Gastrocnemius medialis (tissue), 4 donors: Measurements from ENCODE around the gene MST1R. TPM values are rescaled to one million over a fixed set of nuclear protein-coding genes. Genes with fewer than 3 reads are reported as not detected.

Experiments
- ATAC-seq, 2 donors: fragments of 150-250 bp; one replicate each; pipeline ENCODE4 v1.9.1; 2016
- DNase-seq, 2 donors: peaks; one replicate each; pipeline ENCODE4 v3.0.0-alpha.2; 2019
- H3K27ac ChIP-seq, 4 donors: fragments of 200-600 bp; sonication (generic); 1 replicate in 1 of 4; 2 replicates in 3 of 4; pipeline ENCODE4 v1.5.1; 2016 to 2018; ENCODE audit warnings: mild to moderate bottlenecking in 2 of 4, moderate library complexity in 1 of 4
- H3K27me3 ChIP-seq, 3 donors: fragments of 200-600 bp; sonication (generic) in 2 of 3; 1 replicate in 1 of 3; 2 replicates in 2 of 3; pipeline versions ENCODE4 v1.5.1 to v1.6.0; 2016 to 2019; ENCODE audit warnings: mild to moderate bottlenecking in 1 of 3, moderate library complexity in 1 of 3
- H3K36me3 ChIP-seq, 2 donors: fragments of 200-600 bp; sonication (generic) in 1 of 2; one replicate each; pipeline ENCODE4 v1.5.1; 2017 to 2018
- H3K4me1 ChIP-seq, 2 donors: fragments of 200-600 bp; sonication (generic) in 1 of 2; one replicate each; pipeline ENCODE4 v1.5.1; 2016 to 2017; ENCODE audit warnings: mild to moderate bottlenecking in 2 of 2
- H3K4me3 ChIP-seq, 4 donors: fragments of 200-600 bp; sonication (generic) in 3 of 4; 1 replicate in 1 of 4; 2 replicates in 3 of 4; pipeline ENCODE4 v1.5.1; 2016 to 2019; ENCODE audit warnings: mild to moderate bottlenecking in 2 of 4
- H3K9me3 ChIP-seq, 3 donors: fragments of 200-600 bp; sonication (generic) in 2 of 3; 1 replicate in 1 of 3; 2 replicates in 2 of 3; pipeline ENCODE4 v1.5.1; 2016 to 2019
- CTCF ChIP-seq, 5 experiments: fragments of 450-650 bp in 3 of 5; fragments of 200-600 bp in 2 of 5; sonication (generic) in 2 of 5; IDR thresholded peaks in 4 of 5; conservative IDR thresholded peaks in 1 of 5; 1 replicate in 4 of 5; 2 replicates in 1 of 5; pipeline ENCODE4 v1.5.1; 2016 to 2019; ENCODE audit warnings: antibody characterized with exemption in 5 of 5, mild to moderate bottlenecking in 3 of 5, moderate library complexity in 3 of 5
- POLR2A ChIP-seq, 2 donors: fragments of 450-650 bp; IDR thresholded peaks; one replicate each; pipeline ENCODE4 v1.6.1; 2017; ENCODE audit warnings: antibody characterized with exemption in 2 of 2, mild to moderate bottlenecking in 2 of 2, moderate library complexity in 2 of 2
- in situ Hi-C, 4 donors: fragments of 200-750 bp; cut with MboI; loops; one replicate each; pipeline versions ENCODE4 v1.15.0 to v1.8.0; 2017; ENCODE audit warnings: low sequenced_read_pairs in 4 of 4
- intact Hi-C: fragments of 100-400 bp; cut with DNase I; formaldehyde crosslinking; loops from one replicate; pipeline ENCODE4 v1.15.1; 2023; ENCODE audit warnings: low total_unique reads
- total RNA-seq, 4 donors: library from RNA; depleted of rRNA; stranded (reverse); fragments of >200 nt; gene quantifications; one replicate each; pipeline versions ENCODE4 v1.1.0 to v1.2.3, GENCODE V29; 2016

MST1R gene
- total RNA-seq, 4 donors from 2014 or later, result 0.40 to 0.81 (median 0.51) TPM; not detected in 1

- no peak overlapping the region for H3K4me3 ChIP-seq
- no peaks in the 10 kb centered on the region for H3K9me3 ChIP-seq
- DNase-seq (no peak), ATAC-seq (no peak)
- in situ Hi-C loops, result no loop called here
- H3K4me1 ChIP-seq, result peaks cover 8 to 23% of the 10 kb centered on the region in 2 donors
- H3K27me3 ChIP-seq, result no peaks in the 10 kb centered on the region
- intact Hi-C loops, result no loop called here
- TF ChIP-seq POLR2A (IDR thresholded peaks at IDR 0.05), result no peak
- TF ChIP-seq CTCF (IDR thresholded peaks at IDR 0.05 in 4 of 5, conservative IDR thresholded peaks at IDR 0.05 in 1 of 5), result no peak
- no peaks in the 10 kb centered on the region for H3K36me3 ChIP-seq
- no peak overlapping the region for H3K27ac ChIP-seq
These were observed 26.0 kb downstream of the MST1R start for GRCh38 chr3:49877716-49878115.

- TF ChIP-seq POLR2A (IDR thresholded peaks at IDR 0.05) (no peak), CTCF (IDR thresholded peaks at IDR 0.05 in 4 of 5, conservative IDR thresholded peaks at IDR 0.05 in 1 of 5) (no peak)
- intact Hi-C loops (no loop called here), in situ Hi-C loops (no loop called here)
- Histone ChIP-seq H3K9me3 (no peaks in the 10 kb centered on the region), H3K4me3 (no peak overlapping the region), H3K27me3 (peaks cover 0 to 2% (median 0%) of the 10 kb centered on the region in 3 donors), H3K36me3 (no peaks in the 10 kb centered on the region), H3K4me1 (peaks cover 3 to 11% of the 10 kb centered on the region in 2 donors), H3K27ac (no peak overlapping the region)
- no peak for ATAC-seq
- no peak for DNase-seq
These were observed 27.1 kb downstream of the MST1R start for GRCh38 chr3:49876567-49876966.

- in situ Hi-C loops, result no loop called here
These were observed 30.1 kb downstream of the MST1R start for GRCh38 chr3:49873623-49874022.

GRCh38 chr3:49872801-49873281 is 30.8 kb downstream of the MST1R start:
- H3K27me3 ChIP-seq, result peaks cover 26 to 35% (median 33%) of the 10 kb centered on the region in 3 donors
- H3K4me3 ChIP-seq, result no peak overlapping the region
- intact Hi-C loops, result no loop called here
- H3K36me3 ChIP-seq, result no peaks in the 10 kb centered on the region
- in situ Hi-C loops, result no loop called here
- H3K9me3 ChIP-seq, result no peaks in the 10 kb centered on the region
- no peak overlapping the region for H3K27ac ChIP-seq
- ATAC-seq (no peak), DNase-seq (no peak)
- peaks cover 8 to 10% of the 10 kb centered on the region in 2 donors for H3K4me1 ChIP-seq
- TF ChIP-seq POLR2A (IDR thresholded peaks at IDR 0.05) (no peak), CTCF (IDR thresholded peaks at IDR 0.05 in 4 of 5, conservative IDR thresholded peaks at IDR 0.05 in 1 of 5) (no peak)

More at GRCh38 chr3:49873623-49874022, 30.1 kb downstream of the MST1R start:
- H3K27me3 ChIP-seq, result peaks cover 21 to 28% (median 26%) of the 10 kb centered on the region in 3 donors
- H3K4me1 ChIP-seq, result peaks cover 8 to 10% of the 10 kb centered on the region in 2 donors
- DNase-seq, result no peak
- H3K4me3 ChIP-seq, result no peak overlapping the region
- TF ChIP-seq CTCF (IDR thresholded peaks at IDR 0.05 in 4 of 5, conservative IDR thresholded peaks at IDR 0.05 in 1 of 5), result no peak
- no peak for TF ChIP-seq POLR2A (IDR thresholded peaks at IDR 0.05)
- H3K36me3 ChIP-seq, result no peaks in the 10 kb centered on the region
- H3K27ac ChIP-seq, result no peak overlapping the region
- no peak for ATAC-seq
- H3K9me3 ChIP-seq, result no peaks in the 10 kb centered on the region
- intact Hi-C loops, result no loop called here
